ENCODE results near the gene PTPRG. TPM values are rescaled to one million over a fixed set of nuclear protein-coding genes. Genes with fewer than 3 reads are reported as not detected.

The PTPRG gene
- total and polyA plus RNA-seq, 2 experiments from 2014 or later, result 24.4 to 131 TPM

DNA sequence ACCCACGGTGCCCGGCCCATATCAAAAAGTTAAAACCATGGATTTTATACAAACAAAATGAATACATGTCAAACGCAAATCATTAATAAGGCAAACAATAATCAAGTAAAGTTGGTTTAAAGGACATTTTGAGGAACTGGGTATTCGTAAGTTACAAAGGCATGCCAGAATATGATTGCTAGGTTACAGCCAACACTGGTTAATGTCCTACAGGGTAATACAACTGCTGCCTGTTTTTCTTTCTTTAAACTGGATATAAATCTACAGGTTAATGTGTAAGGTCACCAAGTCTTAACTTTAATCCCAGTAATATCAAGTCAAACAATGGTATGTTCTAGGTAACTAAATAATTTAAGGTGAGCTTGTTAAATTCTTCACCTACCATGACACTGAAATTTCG, 166.1 kb downstream of the PTPRG start (continued):
- TF ChIP-seq, protein P1, sequence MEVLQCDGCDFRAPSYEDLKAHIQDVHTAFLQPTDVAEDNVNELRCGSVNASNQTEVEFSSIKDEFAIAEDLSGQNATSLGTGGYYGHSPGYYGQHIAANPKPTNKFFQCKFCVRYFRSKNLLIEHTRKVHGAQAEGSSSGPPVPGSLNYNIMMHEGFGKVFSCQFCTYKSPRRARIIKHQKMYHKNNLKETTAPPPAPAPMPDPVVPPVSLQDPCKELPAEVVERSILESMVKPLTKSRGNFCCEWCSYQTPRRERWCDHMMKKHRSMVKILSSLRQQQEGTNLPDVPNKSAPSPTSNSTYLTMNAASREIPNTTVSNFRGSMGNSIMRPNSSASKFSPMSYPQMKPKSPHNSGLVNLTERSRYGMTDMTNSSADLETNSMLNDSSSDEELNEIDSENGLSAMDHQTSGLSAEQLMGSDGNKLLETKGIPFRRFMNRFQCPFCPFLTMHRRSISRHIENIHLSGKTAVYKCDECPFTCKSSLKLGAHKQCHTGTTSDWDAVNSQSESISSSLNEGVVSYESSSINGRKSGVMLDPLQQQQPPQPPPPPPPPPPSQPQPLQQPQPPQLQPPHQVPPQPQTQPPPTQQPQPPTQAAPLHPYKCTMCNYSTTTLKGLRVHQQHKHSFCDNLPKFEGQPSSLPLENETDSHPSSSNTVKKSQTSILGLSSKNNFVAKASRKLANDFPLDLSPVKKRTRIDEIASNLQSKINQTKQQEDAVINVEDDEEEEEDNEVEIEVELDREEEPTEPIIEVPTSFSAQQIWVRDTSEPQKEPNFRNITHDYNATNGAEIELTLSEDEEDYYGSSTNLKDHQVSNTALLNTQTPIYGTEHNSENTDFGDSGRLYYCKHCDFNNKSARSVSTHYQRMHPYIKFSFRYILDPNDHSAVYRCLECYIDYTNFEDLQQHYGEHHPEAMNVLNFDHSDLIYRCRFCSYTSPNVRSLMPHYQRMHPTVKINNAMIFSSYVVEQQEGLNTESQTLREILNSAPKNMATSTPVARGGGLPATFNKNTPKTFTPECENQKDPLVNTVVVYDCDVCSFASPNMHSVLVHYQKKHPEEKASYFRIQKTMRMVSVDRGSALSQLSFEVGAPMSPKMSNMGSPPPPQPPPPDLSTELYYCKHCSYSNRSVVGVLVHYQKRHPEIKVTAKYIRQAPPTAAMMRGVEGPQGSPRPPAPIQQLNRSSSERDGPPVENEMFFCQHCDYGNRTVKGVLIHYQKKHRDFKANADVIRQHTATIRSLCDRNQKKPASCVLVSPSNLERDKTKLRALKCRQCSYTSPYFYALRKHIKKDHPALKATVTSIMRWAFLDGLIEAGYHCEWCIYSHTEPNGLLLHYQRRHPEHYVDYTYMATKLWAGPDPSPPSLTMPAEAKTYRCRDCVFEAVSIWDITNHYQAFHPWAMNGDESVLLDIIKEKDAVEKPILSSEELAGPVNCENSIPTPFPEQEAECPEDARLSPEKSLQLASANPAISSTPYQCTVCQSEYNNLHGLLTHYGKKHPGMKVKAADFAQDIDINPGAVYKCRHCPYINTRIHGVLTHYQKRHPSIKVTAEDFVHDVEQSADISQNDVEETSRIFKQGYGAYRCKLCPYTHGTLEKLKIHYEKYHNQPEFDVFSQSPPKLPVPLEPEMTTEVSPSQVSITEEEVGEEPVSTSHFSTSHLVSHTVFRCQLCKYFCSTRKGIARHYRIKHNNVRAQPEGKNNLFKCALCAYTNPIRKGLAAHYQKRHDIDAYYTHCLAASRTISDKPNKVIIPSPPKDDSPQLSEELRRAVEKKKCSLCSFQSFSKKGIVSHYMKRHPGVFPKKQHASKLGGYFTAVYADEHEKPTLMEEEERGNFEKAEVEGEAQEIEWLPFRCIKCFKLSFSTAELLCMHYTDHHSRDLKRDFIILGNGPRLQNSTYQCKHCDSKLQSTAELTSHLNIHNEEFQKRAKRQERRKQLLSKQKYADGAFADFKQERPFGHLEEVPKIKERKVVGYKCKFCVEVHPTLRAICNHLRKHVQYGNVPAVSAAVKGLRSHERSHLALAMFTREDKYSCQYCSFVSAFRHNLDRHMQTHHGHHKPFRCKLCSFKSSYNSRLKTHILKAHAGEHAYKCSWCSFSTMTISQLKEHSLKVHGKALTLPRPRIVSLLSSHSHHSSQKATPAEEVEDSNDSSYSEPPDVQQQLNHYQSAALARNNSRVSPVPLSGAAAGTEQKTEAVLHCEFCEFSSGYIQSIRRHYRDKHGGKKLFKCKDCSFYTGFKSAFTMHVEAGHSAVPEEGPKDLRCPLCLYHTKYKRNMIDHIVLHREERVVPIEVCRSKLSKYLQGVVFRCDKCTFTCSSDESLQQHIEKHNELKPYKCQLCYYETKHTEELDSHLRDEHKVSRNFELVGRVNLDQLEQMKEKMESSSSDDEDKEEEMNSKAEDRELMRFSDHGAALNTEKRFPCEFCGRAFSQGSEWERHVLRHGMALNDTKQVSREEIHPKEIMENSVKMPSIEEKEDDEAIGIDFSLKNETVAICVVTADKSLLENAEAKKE (CRISPR knock-in tag; IDR thresholded peaks at IDR 0.05), result no peak
- no peak for TF ChIP-seq POLR2AphosphoS5 (IDR thresholded peaks at IDR 0.05; ENCODE audit: low read depth)

DNA sequence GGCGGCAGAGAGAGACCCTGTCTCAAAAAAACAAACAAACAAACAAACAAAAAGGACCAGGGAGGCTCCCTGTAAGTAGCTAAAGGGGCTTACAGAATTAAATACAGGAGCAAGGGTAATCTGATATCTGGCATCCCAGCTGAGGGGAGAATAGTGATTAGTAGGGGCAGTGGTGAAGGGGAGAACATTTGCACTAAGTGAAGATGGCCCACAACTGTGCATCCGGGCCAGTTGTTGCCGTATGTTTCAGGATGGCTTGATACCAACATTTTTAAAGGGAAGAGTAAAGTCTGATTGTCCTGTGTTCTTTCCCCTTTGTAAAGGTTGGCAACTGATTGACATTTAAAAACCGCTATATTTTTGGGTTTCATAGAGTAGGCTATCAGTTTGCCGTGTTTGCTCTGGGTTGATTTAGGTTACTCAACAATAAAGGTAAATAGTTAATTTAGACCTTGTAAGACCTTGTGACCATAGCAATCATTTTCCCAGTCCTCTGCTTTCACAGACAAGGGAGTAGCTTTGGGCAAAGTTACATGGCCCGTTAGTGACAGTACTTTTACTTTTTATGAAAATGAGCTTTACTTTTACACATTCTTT, 167.8 kb downstream of the PTPRG start:
- H4K20me1 ChIP-seq (replicated peaks; ENCODE audit: insufficient read depth), result peaks cover 11% of the 10 kb centered on the region; the same call in 1 of the 2 replicates
- H3K27ac ChIP-seq (ENCODE audit: low read depth), result no peak overlapping the region
- no peak for DNase-seq (ENCODE audit: low spot score)

DNA sequence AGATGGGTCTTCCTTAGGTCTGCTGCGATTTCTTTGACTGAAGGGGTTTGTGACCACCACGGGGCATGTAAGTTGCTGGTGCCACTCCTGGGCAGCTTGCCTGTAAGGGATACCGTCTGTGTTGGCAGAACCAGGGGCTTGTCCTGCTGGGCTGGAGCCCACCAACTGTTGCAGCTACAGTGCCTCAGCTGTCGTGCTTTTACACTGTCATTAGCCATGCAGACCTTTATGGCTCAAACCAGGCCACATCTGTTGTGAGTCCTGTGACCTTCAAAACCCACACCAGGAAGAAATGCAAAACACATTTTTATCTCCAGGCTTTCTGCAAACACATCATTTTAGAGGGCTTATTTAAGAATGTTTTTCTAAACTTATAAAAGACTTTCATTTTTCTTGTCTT, 168.7 kb downstream of the PTPRG start:
- no peak overlapping the region for H3K4me3 Mint-ChIP-seq
- H3K4me2 ChIP-seq, result no peak overlapping the region
- no peaks in the 10 kb centered on the region for H3F3A ChIP-seq (replicated peaks; ENCODE audit: low read depth)
- H3K4me1 ChIP-seq (ENCODE audit: insufficient read depth), result peaks cover 61% of the 10 kb centered on the region
- H3K36me3 Mint-ChIP-seq (ENCODE audit: low read depth), result no peaks in the 10 kb centered on the region
- H3K27ac ChIP-seq (ENCODE audit: low read depth), result no peak overlapping the region
- H3K4me3 ChIP-seq, result no peak overlapping the region
- H3K9me2 ChIP-seq (ENCODE audit: insufficient read depth), result no peaks in the 10 kb centered on the region
- H3K4me1 Mint-ChIP-seq, result peaks cover 59% of the 10 kb centered on the region
- DNase-seq (ENCODE audit: low spot score) (no peak), ATAC-seq (peak; percentile 21; the same call in 2 of the 3 replicates)
- H3K27me3 ChIP-seq (ENCODE audit: insufficient read depth), result no peaks in the 10 kb centered on the region
- peaks cover 11% of the 10 kb centered on the region; the same call in 1 of the 2 replicates for H4K20me1 ChIP-seq (replicated peaks; ENCODE audit: insufficient read depth)
- no peaks in the 10 kb centered on the region for H3K36me3 ChIP-seq (ENCODE audit: insufficient read depth)
- H3K9me3 Mint-ChIP-seq, result no peaks in the 10 kb centered on the region
- H3K79me2 ChIP-seq (replicated peaks; ENCODE audit: insufficient read depth), result peaks cover 97% of the 10 kb centered on the region
- no peak overlapping the region for H2AFZ ChIP-seq
- H3K27me3 Mint-ChIP-seq (ENCODE audit: insufficient read depth, low read depth, poor library complexity), result peaks cover 2% of the 10 kb centered on the region
- peak overlapping the region; percentile 58 for H3K27ac Mint-ChIP-seq
- TF ChIP-seq, protein P2, sequence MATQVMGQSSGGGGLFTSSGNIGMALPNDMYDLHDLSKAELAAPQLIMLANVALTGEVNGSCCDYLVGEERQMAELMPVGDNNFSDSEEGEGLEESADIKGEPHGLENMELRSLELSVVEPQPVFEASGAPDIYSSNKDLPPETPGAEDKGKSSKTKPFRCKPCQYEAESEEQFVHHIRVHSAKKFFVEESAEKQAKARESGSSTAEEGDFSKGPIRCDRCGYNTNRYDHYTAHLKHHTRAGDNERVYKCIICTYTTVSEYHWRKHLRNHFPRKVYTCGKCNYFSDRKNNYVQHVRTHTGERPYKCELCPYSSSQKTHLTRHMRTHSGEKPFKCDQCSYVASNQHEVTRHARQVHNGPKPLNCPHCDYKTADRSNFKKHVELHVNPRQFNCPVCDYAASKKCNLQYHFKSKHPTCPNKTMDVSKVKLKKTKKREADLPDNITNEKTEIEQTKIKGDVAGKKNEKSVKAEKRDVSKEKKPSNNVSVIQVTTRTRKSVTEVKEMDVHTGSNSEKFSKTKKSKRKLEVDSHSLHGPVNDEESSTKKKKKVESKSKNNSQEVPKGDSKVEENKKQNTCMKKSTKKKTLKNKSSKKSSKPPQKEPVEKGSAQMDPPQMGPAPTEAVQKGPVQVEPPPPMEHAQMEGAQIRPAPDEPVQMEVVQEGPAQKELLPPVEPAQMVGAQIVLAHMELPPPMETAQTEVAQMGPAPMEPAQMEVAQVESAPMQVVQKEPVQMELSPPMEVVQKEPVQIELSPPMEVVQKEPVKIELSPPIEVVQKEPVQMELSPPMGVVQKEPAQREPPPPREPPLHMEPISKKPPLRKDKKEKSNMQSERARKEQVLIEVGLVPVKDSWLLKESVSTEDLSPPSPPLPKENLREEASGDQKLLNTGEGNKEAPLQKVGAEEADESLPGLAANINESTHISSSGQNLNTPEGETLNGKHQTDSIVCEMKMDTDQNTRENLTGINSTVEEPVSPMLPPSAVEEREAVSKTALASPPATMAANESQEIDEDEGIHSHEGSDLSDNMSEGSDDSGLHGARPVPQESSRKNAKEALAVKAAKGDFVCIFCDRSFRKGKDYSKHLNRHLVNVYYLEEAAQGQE (IDR thresholded peaks at IDR 0.05; ENCODE audit: unreplicated experiment), result no peak
- TF ChIP-seq, protein P3, sequence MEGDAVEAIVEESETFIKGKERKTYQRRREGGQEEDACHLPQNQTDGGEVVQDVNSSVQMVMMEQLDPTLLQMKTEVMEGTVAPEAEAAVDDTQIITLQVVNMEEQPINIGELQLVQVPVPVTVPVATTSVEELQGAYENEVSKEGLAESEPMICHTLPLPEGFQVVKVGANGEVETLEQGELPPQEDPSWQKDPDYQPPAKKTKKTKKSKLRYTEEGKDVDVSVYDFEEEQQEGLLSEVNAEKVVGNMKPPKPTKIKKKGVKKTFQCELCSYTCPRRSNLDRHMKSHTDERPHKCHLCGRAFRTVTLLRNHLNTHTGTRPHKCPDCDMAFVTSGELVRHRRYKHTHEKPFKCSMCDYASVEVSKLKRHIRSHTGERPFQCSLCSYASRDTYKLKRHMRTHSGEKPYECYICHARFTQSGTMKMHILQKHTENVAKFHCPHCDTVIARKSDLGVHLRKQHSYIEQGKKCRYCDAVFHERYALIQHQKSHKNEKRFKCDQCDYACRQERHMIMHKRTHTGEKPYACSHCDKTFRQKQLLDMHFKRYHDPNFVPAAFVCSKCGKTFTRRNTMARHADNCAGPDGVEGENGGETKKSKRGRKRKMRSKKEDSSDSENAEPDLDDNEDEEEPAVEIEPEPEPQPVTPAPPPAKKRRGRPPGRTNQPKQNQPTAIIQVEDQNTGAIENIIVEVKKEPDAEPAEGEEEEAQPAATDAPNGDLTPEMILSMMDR (conservative IDR thresholded peaks at IDR 0.05; ENCODE audit: low read depth in 2 of 2), result no peak
- no peak for TF ChIP-seq ZNF114 (CRISPR knock-in tag; IDR thresholded peaks at IDR 0.05)
- TF ChIP-seq NANOG (IDR thresholded peaks at IDR 0.05; ENCODE audit: borderline replicate concordance), result no peak
- TF ChIP-seq STAT1 (IDR thresholded peaks at IDR 0.05; ENCODE audit: unreplicated experiment), result no peak

More for the DNA sequence above, 167.8 kb downstream of the PTPRG start:
- peak overlapping the region; percentile 80 for H3K27ac Mint-ChIP-seq
- H3K36me3 Mint-ChIP-seq (ENCODE audit: low read depth), result no peaks in the 10 kb centered on the region
- ATAC-seq, result peak; percentile 13; the same call in 2 of the 3 replicates
- no peak for TF ChIP-seq ZNF331 (CRISPR knock-in tag; IDR thresholded peaks at IDR 0.05; ENCODE audit: low read depth)
- TF ChIP-seq EZH2 (IDR thresholded peaks at IDR 0.05; ENCODE audit: low read depth, unreplicated experiment), result no peak
- no peak for TF ChIP-seq CREB1 (CRISPR knock-in tag; IDR thresholded peaks at IDR 0.05; ENCODE audit: low read depth)
- H3K4me2 ChIP-seq, result 0 out of 2 replicates have a peak overlapping the region, but pooled peaks have one; percentile 20
- H3K79me2 ChIP-seq (replicated peaks; ENCODE audit: insufficient read depth), result peaks cover 97% of the 10 kb centered on the region
- H3K9me2 ChIP-seq (ENCODE audit: insufficient read depth), result no peaks in the 10 kb centered on the region
- H3K4me3 ChIP-seq, result no peak overlapping the region
- H3K4me1 ChIP-seq (ENCODE audit: insufficient read depth), result peaks cover 58% of the 10 kb centered on the region
- H3K36me3 ChIP-seq (ENCODE audit: insufficient read depth), result no peaks in the 10 kb centered on the region
- H3K4me3 Mint-ChIP-seq, result no peak overlapping the region
- H3K27me3 Mint-ChIP-seq (ENCODE audit: insufficient read depth, low read depth, poor library complexity), result peaks cover 2% of the 10 kb centered on the region
- no peaks in the 10 kb centered on the region for H3F3A ChIP-seq (replicated peaks; ENCODE audit: low read depth)
- no peaks in the 10 kb centered on the region for H3K27me3 ChIP-seq (ENCODE audit: insufficient read depth)
- peaks cover 61% of the 10 kb centered on the region for H3K4me1 Mint-ChIP-seq
- no peaks in the 10 kb centered on the region for H3K9me3 Mint-ChIP-seq
- H2AFZ ChIP-seq, result no peak overlapping the region

Measured in GM23338 (cell line).